ENCODE data around the gene PRR23A.
A peak's percentile ranks its signal among the peaks of the same experiment; 100 is the strongest.

PRR23A gene

GRCh38 chr3:139024968-139025367, 18.9 kb upstream of the PRR23A start:
- TF ChIP-seq CTCF (IDR thresholded peaks at IDR 0.05) (no peak), ZFX (IDR thresholded peaks at IDR 0.05; ENCODE audit: borderline replicate concordance) (no peak)
- H3K27ac ChIP-seq: no peak overlapping the region

GRCh38 chr3:139020868-139021234, 14.8 kb upstream of the PRR23A start, which contains the start of gene PRR23B:
Gene PRR23B (minus strand): TSS chr3:139020926. CDS start chr3:139020661, 265 bp downstream.
- no peak within 1 kb of the TSS for H3K27ac ChIP-seq
- TF ChIP-seq CTCF (IDR thresholded peaks at IDR 0.05) (peak; percentile 65), ZFX (IDR thresholded peaks at IDR 0.05; ENCODE audit: borderline replicate concordance) (no peak)

GRCh38 chr3:139020036-139020867, 14.2 kb upstream of the PRR23A start:
- H3K27ac ChIP-seq: no peak overlapping the region
- TF ChIP-seq ZFX (IDR thresholded peaks at IDR 0.05; ENCODE audit: borderline replicate concordance) (no peak), CTCF (IDR thresholded peaks at IDR 0.05) (no peak)

GRCh38 chr3:139016430-139017048, 10.5 kb upstream of the PRR23A start:
- H3K27ac ChIP-seq: no peak overlapping the region
- TF ChIP-seq CTCF (IDR thresholded peaks at IDR 0.05) (no peak), ZFX (IDR thresholded peaks at IDR 0.05; ENCODE audit: borderline replicate concordance) (no peak)

GRCh38 chr3:139005356-139005993, 593 bp downstream of the PRR23A start:
- TF ChIP-seq ZFX (IDR thresholded peaks at IDR 0.05; ENCODE audit: borderline replicate concordance): no peak
- no peak for TF ChIP-seq CTCF (IDR thresholded peaks at IDR 0.05)
- H3K27ac ChIP-seq: no peak overlapping the region

GRCh38 chr3:138995706-138996105, 10.4 kb downstream of the PRR23A start:
- H3K27ac ChIP-seq: no peak overlapping the region
- TF ChIP-seq CTCF (IDR thresholded peaks at IDR 0.05) (no peak), ZFX (IDR thresholded peaks at IDR 0.05; ENCODE audit: borderline replicate concordance) (no peak)
